Measurements from ENCODE around the gene PRTG.

- TF ChIP-seq HMGA2 (CRISPR knock-in tag; IDR thresholded peaks at IDR 0.05) (no peak), MYBL2 (CRISPR knock-in tag; IDR thresholded peaks at IDR 0.05) (no peak), ZSCAN18 (CRISPR knock-in tag; IDR thresholded peaks at IDR 0.05) (no peak), CTCF (IDR thresholded peaks at IDR 0.05) (no peak), STAT6 (CRISPR knock-in tag; conservative IDR thresholded peaks at IDR 0.05; ENCODE audit: low read depth) (no peak), GABPB1 (CRISPR knock-in tag; IDR thresholded peaks at IDR 0.05) (no peak), FOXP4 (CRISPR knock-in tag; IDR thresholded peaks at IDR 0.05) (no peak)
These were observed 115.1 kb downstream of the PRTG start for GRCh38 chr15:55627730-55628368.

Data from WTC11 (cell line).